CD14-positive monocyte (primary cell): ENCODE results near the gene R3HCC1L. TPM values are rescaled to one million over a fixed set of nuclear protein-coding genes. Genes with fewer than 3 reads are reported as not detected.

Experiments used
- DNase-seq, 3 donors: peaks; one replicate each; pipeline ENCODE4 v3.0.0-alpha.2; 2011 to 2022
- H2AFZ ChIP-seq: 2 replicates; pipeline ENCODE4 v1.6.0; 2012; ENCODE audit warnings: mild to moderate bottlenecking, low read depth, low read length, inconsistent platforms; ENCODE audit not compliant: insufficient read depth, poor library complexity, severe bottlenecking
- H3K27ac ChIP-seq, 2 donors: 1 replicate in 1 of 2; 2 replicates in 1 of 2; pipeline ENCODE4 v1.5.1; 2012 to 2013; ENCODE audit warnings: low read length in 2 of 2, control low read depth in 1 of 2, inconsistent platforms in 1 of 2, low read depth in 1 of 2, mild to moderate bottlenecking in 1 of 2
- H3K27me3 ChIP-seq, 2 donors: one replicate each; pipeline versions ENCODE4 v1.6.0 to v1.6.1; 2011 to 2013; ENCODE audit warnings: low read length in 2 of 2; ENCODE audit not compliant: control insufficient read depth in 2 of 2, insufficient read depth in 2 of 2
- H3K36me3 ChIP-seq, 2 donors: replicated peaks in 1 of 2; 1 replicate in 1 of 2; 2 replicates in 1 of 2; pipeline versions ENCODE4 v1.5.1 to v1.6.1; 2012 to 2013; ENCODE audit warnings: low read length in 2 of 2, control low read depth in 1 of 2, inconsistent platforms in 1 of 2, mild to moderate bottlenecking in 1 of 2; ENCODE audit not compliant: insufficient read depth in 2 of 2, control insufficient read depth in 1 of 2
- H3K4me1 ChIP-seq, 2 donors: 1 replicate in 1 of 2; 2 replicates in 1 of 2; pipeline versions ENCODE4 v1.5.1 to v1.6.1; 2012 to 2013; ENCODE audit warnings: low read length in 2 of 2, control low read depth in 1 of 2, inconsistent platforms in 1 of 2, mild to moderate bottlenecking in 1 of 2, moderate library complexity in 1 of 2; ENCODE audit not compliant: insufficient read depth in 2 of 2, control insufficient read depth in 1 of 2
- H3K4me2 ChIP-seq: replicated peaks from 2 replicates; pipeline ENCODE3; 2012; ENCODE audit warnings: low read length, moderate library complexity, mild to moderate bottlenecking; ENCODE audit not compliant: poor library complexity, severe bottlenecking; ENCODE audit errors: extremely low read depth
- H3K4me3 ChIP-seq, 3 experiments: fragments of 200-600 bp in 1 of 3; sonication (generic) in 1 of 3; replicated peaks in 1 of 3; 1 replicate in 2 of 3; 2 replicates in 1 of 3; pipeline ENCODE4 v1.5.1; 2011 to 2013; ENCODE audit warnings: low read length in 3 of 3, mild to moderate bottlenecking in 3 of 3, control low read depth in 2 of 3, low read depth in 2 of 3, inconsistent platforms in 1 of 3, moderate library complexity in 1 of 3
- H3K79me2 ChIP-seq: 2 replicates; pipeline ENCODE4 v1.6.0; 2012; ENCODE audit warnings: mild to moderate bottlenecking, control low read depth, inconsistent platforms, low read length, moderate library complexity; ENCODE audit not compliant: insufficient read depth
- H3K9ac ChIP-seq: 2 replicates; pipeline ENCODE4 v1.6.0; 2017; ENCODE audit warnings: low read length, mild to moderate bottlenecking; ENCODE audit not compliant: insufficient read depth, poor library complexity, severe bottlenecking
- H3K9me3 ChIP-seq, 2 donors: replicated peaks in 1 of 2; 1 replicate in 1 of 2; 2 replicates in 1 of 2; pipeline versions ENCODE4 v1.5.1 to v1.6.1; 2012 to 2013; ENCODE audit warnings: low read length in 2 of 2, control low read depth in 1 of 2; ENCODE audit not compliant: control insufficient read depth in 1 of 2, insufficient read depth in 1 of 2
- H4K20me1 ChIP-seq: 2 replicates; pipeline ENCODE4 v1.6.0; 2012; ENCODE audit warnings: mild to moderate bottlenecking, low read length, control low read depth, moderate library complexity; ENCODE audit not compliant: insufficient read depth
- H3K27ac Mint-ChIP-seq, 7 donors: one replicate each; pipeline ENCODE4 v1.8.0; 2020; ENCODE audit warnings: mild to moderate bottlenecking in 7 of 7, mixed read lengths in 7 of 7, moderate library complexity in 6 of 7, inconsistent platforms in 2 of 7
- H3K27me3 Mint-ChIP-seq, 3 donors: one replicate each; pipeline ENCODE4 v1.8.0; 2021 to 2022; ENCODE audit warnings: low read depth in 3 of 3, mild to moderate bottlenecking in 3 of 3, mixed read lengths in 3 of 3, moderate library complexity in 3 of 3, inconsistent platforms in 1 of 3
- H3K36me3 Mint-ChIP-seq, 2 donors: one replicate each; pipeline ENCODE4 v1.8.0; 2020; ENCODE audit warnings: mixed read lengths in 2 of 2, inconsistent platforms in 1 of 2, mild to moderate bottlenecking in 1 of 2
- H3K4me1 Mint-ChIP-seq: one replicate; pipeline ENCODE4 v1.8.0; 2020; ENCODE audit warnings: mild to moderate bottlenecking, mixed read lengths
- H3K4me3 Mint-ChIP-seq, 2 donors: one replicate each; pipeline ENCODE4 v1.8.0; 2020; ENCODE audit warnings: mild to moderate bottlenecking in 2 of 2, mixed read lengths in 2 of 2, moderate library complexity in 1 of 2
- H3K9me3 Mint-ChIP-seq, 7 donors: one replicate each; pipeline ENCODE4 v1.8.0; 2020 to 2022; ENCODE audit warnings: mixed read lengths in 7 of 7, mild to moderate bottlenecking in 6 of 7, moderate library complexity in 6 of 7, inconsistent platforms in 2 of 7
- CTCF ChIP-seq: fragments of 200-600 bp; IDR thresholded peaks from one replicate; pipeline ENCODE4 v1.8.0; 2022; ENCODE audit warnings: antibody characterized with exemption, mild to moderate bottlenecking
- WGBS: methylation state at CpG from one replicate; pipeline ENCODE4 v1.1.5; 2013; ENCODE audit warnings: missing lambda C conversion rate; ENCODE audit not compliant: insufficient coverage; 5-methylcytosine and 5-hydroxymethylcytosine counted together
- intact Hi-C, 2 donors: fragments of 100-400 bp; cut with micrococcal nuclease; formaldehyde crosslinking; loops; one replicate each; pipeline versions ENCODE4 v1.15.0 to v1.15.1; 2023
- polyA plus RNA-seq, 3 donors: library from polyadenylated mRNA; depleted of rRNA in 1 of 3; unstranded in 2 of 3; stranded (reverse) in 1 of 3; fragments of 300-500 nt in 2 of 3; fragments of >200 nt in 1 of 3; fragmentation: Illumina TruSeq in 2 of 3; gene quantifications; 1 replicate in 2 of 3; 2 replicates in 1 of 3; pipeline ENCODE4 v1.2.3, GENCODE V29; 2012 to 2021

R3HCC1L gene
- polyA plus RNA-seq, 3 donors: 2.6 to 13.8 (median 2.7) TPM

DNA sequence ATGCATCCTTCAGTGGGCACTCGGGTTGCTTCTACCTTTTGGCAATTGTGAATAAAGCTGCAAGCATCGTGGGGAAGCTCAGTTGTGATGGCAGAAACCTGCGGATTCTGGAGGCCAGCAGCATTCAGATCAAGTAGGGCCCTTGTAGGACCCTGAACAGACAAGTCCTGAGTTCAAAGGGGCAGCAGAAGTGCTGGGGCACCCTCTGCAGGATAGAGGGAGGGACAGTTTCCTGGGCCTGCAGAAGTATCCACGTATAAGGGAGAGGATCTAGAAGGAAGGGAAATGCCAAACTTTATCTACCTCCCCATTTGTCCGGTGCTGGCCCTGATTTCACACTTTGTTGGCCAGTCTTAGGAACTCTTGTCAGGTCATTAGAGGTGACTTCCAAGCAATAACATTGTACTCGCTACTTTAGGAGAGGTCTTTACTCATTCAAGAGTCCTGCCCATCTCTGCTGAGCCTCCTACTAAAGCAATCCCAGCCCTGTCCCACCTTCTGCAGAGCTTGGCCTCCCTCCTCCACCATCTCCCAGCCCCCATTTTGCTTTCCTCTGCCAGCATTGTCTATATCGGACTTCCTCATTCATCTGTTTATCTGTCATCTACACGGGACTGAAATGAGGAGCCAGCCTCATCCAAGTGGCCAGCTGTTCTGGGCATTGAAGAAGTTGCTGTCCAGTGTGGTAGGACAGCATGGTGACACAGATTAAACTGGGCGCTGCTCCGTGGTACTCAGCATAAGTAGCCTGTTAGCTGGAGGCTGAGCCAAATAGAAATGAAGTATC is 26.6 kb upstream of the R3HCC1L start:
- no peak for DNase-seq
- no peak overlapping the region for H3K4me3 Mint-ChIP-seq
- Histone ChIP-seq H3K9ac (no peak overlapping the region), H3K9me3 (no peaks in the 10 kb centered on the region), H2AFZ (no peak overlapping the region), H3K27me3 (peaks cover 20 to 32% of the 10 kb centered on the region in 2 donors), H3K4me1 (no peaks in the 10 kb centered on the region), H3K79me2 (no peaks in the 10 kb centered on the region), H3K4me2 (no peak overlapping the region), H3K27ac (no peak overlapping the region), H3K36me3 (no peaks in the 10 kb centered on the region), H4K20me1 (no peaks in the 10 kb centered on the region), H3K4me3 (no peak overlapping the region)
- WGBS: 88% methylated on average over 6 of the region's 10 CpGs
- H3K36me3 Mint-ChIP-seq: no peaks in the 10 kb centered on the region
- H3K4me1 Mint-ChIP-seq: no peaks in the 10 kb centered on the region
- peaks cover 23 to 56% (median 24%) of the 10 kb centered on the region in 3 donors for H3K27me3 Mint-ChIP-seq
- peak overlapping the region in 2 of 7 donors; percentile 1 to 30 for H3K27ac Mint-ChIP-seq
- intact Hi-C loops: no loop called here
- no peak for TF ChIP-seq CTCF
- H3K9me3 Mint-ChIP-seq: peaks cover 0 to 2% (median 0%) of the 10 kb centered on the region in 7 donors

DNA sequence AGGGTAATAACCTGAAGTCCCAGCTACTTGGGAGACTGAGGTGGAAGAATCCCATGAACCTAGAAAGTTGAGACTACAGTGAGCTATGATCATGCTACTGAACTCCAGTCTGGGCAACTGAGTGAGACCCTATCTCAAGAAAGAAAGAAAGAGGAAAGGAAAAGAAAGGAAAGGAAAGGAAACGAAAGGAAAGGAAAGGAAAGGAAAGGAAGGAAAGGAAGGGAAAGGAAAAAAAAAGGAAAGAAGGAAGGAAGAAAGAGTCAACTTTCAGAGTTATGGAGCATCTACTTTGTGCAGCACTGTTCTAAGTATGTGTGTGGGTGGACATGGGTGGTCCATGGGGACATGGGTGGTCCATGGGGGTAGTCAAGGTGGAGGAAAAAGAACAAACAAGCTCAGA is 24.1 kb upstream of the R3HCC1L start:
- peaks cover 31 to 45% of the 10 kb centered on the region in 2 donors for H3K27me3 ChIP-seq
- H3K27me3 Mint-ChIP-seq: peaks cover 24 to 68% (median 33%) of the 10 kb centered on the region in 3 donors
- intact Hi-C loops: no loop called here
- no peak for DNase-seq
- H3K4me3 ChIP-seq: no peak overlapping the region
- no peak overlapping the region for H2AFZ ChIP-seq
- no peak overlapping the region for H3K4me2 ChIP-seq
- peaks cover 0 to 2% (median 0%) of the 10 kb centered on the region in 7 donors for H3K9me3 Mint-ChIP-seq
- H3K4me3 Mint-ChIP-seq: peak overlapping the region in 1 of 2 donors; percentile 28
- no peaks in the 10 kb centered on the region for H3K4me1 ChIP-seq
- H3K36me3 Mint-ChIP-seq: no peaks in the 10 kb centered on the region
- H3K9ac ChIP-seq: no peak overlapping the region
- no peaks in the 10 kb centered on the region for H3K9me3 ChIP-seq
- H3K27ac ChIP-seq: no peak overlapping the region
- WGBS: 89% methylated on average over 1 of the region's 1 CpG
- no peaks in the 10 kb centered on the region for H3K36me3 ChIP-seq
- no peaks in the 10 kb centered on the region for H4K20me1 ChIP-seq
- H3K27ac Mint-ChIP-seq: no peak overlapping the region
- no peaks in the 10 kb centered on the region for H3K79me2 ChIP-seq
- no peak for TF ChIP-seq CTCF
- peaks cover 3% of the 10 kb centered on the region for H3K4me1 Mint-ChIP-seq
